ENCODE data around the gene TNS3.
"Not testable (repeated sequence)": the region's sequence is repeated elsewhere in the genome, so short reads cannot be mapped to it uniquely, and the experiment has no call there.

Gene TNS3

GRCh38 chr7:47266799-47267198 is 315.1 kb downstream of the TNS3 start:
- Histone ChIP-seq H3K4me3 (no peak overlapping the region), H3K9me3 (ENCODE audit: low read depth, low read length) (no peaks in the 10 kb centered on the region), H3K36me3 (ENCODE audit: insufficient read depth, low read length) (no peaks in the 10 kb centered on the region), H3K27ac (no peak overlapping the region), H3K9ac (ENCODE audit: insufficient read length) (no peak overlapping the region)
- DNase-seq (ENCODE audit: low read depth, low spot score) = no peak
- TF ChIP-seq FOXP2 (optimal IDR thresholded peaks at IDR 0.05; ENCODE audit: control extremely low read depth, extremely low read length, insufficient read depth) (no peak), POLR2AphosphoS5 (IDR thresholded peaks at IDR 0.05; ENCODE audit: borderline replicate concordance, low read depth, low read length) (no peak), EZH2 (IDR thresholded peaks at IDR 0.05) (no peak)

GRCh38 chr7:47266131-47266706 is 315.7 kb downstream of the TNS3 start:
- no peak for TF ChIP-seq FOXP2 (optimal IDR thresholded peaks at IDR 0.05; ENCODE audit: control extremely low read depth, extremely low read length, insufficient read depth)
- TF ChIP-seq POLR2AphosphoS5 (IDR thresholded peaks at IDR 0.05; ENCODE audit: borderline replicate concordance, low read depth, low read length) = no peak
- TF ChIP-seq EZH2 (IDR thresholded peaks at IDR 0.05) = no peak
- no peaks in the 10 kb centered on the region for H3K9me3 ChIP-seq (ENCODE audit: low read depth, low read length)
- H3K27ac ChIP-seq = no peak overlapping the region
- H3K9ac ChIP-seq (ENCODE audit: insufficient read length) = no peak overlapping the region
- no peaks in the 10 kb centered on the region for H3K36me3 ChIP-seq (ENCODE audit: insufficient read depth, low read length)
- H3K4me3 ChIP-seq = no peak overlapping the region
- no peak for DNase-seq (ENCODE audit: low read depth, low spot score)

- Histone ChIP-seq H3K4me3 (no peak overlapping the region), H3K27ac (no peak overlapping the region), H3K9ac (ENCODE audit: insufficient read length) (no peak overlapping the region), H3K9me3 (ENCODE audit: low read depth, low read length) (no peaks in the 10 kb centered on the region), H3K36me3 (ENCODE audit: insufficient read depth, low read length) (no peaks in the 10 kb centered on the region)
- no peak for DNase-seq (ENCODE audit: low read depth, low spot score)
- TF ChIP-seq POLR2AphosphoS5 (IDR thresholded peaks at IDR 0.05; ENCODE audit: borderline replicate concordance, low read depth, low read length) = no peak
- no peak for TF ChIP-seq FOXP2 (optimal IDR thresholded peaks at IDR 0.05; ENCODE audit: control extremely low read depth, extremely low read length, insufficient read depth)
- TF ChIP-seq EZH2 (IDR thresholded peaks at IDR 0.05) = no peak
These were observed 316.3 kb downstream of the TNS3 start for GRCh38 chr7:47265621-47266020.

- Histone ChIP-seq H3K36me3 (ENCODE audit: insufficient read depth, low read length) (no peaks in the 10 kb centered on the region), H3K9ac (ENCODE audit: insufficient read length) (no peak overlapping the region), H3K27ac (no peak overlapping the region), H3K4me3 (no peak overlapping the region), H3K9me3 (ENCODE audit: low read depth, low read length) (no peaks in the 10 kb centered on the region)
- no peak for DNase-seq (ENCODE audit: low read depth, low spot score)
- TF ChIP-seq POLR2AphosphoS5 (IDR thresholded peaks at IDR 0.05; ENCODE audit: borderline replicate concordance, low read depth, low read length) (no peak), FOXP2 (optimal IDR thresholded peaks at IDR 0.05; ENCODE audit: control extremely low read depth, extremely low read length, insufficient read depth) (no peak), EZH2 (IDR thresholded peaks at IDR 0.05) (no peak)
These were observed 317.8 kb downstream of the TNS3 start for GRCh38 chr7:47264021-47264651.

- H3K36me3 ChIP-seq (ENCODE audit: insufficient read depth, low read length) = no peaks in the 10 kb centered on the region
- H3K9ac ChIP-seq (ENCODE audit: insufficient read length) = no peak overlapping the region
- H3K9me3 ChIP-seq (ENCODE audit: low read depth, low read length) = no peaks in the 10 kb centered on the region
- no peak for DNase-seq (ENCODE audit: low read depth, low spot score)
- TF ChIP-seq FOXP2 (optimal IDR thresholded peaks at IDR 0.05; ENCODE audit: control extremely low read depth, extremely low read length, insufficient read depth) (no peak), POLR2AphosphoS5 (IDR thresholded peaks at IDR 0.05; ENCODE audit: borderline replicate concordance, low read depth, low read length) (no peak), EZH2 (IDR thresholded peaks at IDR 0.05) (no peak)
- H3K27ac ChIP-seq = no peak overlapping the region
- H3K4me3 ChIP-seq = no peak overlapping the region
These were observed 319.0 kb downstream of the TNS3 start for GRCh38 chr7:47262881-47263280.

- H3K27ac ChIP-seq; H3K36me3 ChIP-seq (ENCODE audit: insufficient read depth, low read length); H3K9me3 ChIP-seq (ENCODE audit: low read depth, low read length); H3K9ac ChIP-seq (ENCODE audit: insufficient read length); H3K4me3 ChIP-seq; DNase-seq (ENCODE audit: low read depth, low spot score): not testable (repeated sequence)
These were observed 319.8 kb downstream of the TNS3 start for GRCh38 chr7:47262160-47262559.

- Histone ChIP-seq H3K9me3 (ENCODE audit: low read depth, low read length) (no peaks in the 10 kb centered on the region), H3K9ac (ENCODE audit: insufficient read length) (no peak overlapping the region), H3K4me3 (no peak overlapping the region), H3K27ac (no peak overlapping the region), H3K36me3 (ENCODE audit: insufficient read depth, low read length) (no peaks in the 10 kb centered on the region)
- DNase-seq (ENCODE audit: low read depth, low spot score) = no peak
- TF ChIP-seq FOXP2 (optimal IDR thresholded peaks at IDR 0.05; ENCODE audit: control extremely low read depth, extremely low read length, insufficient read depth) (no peak), POLR2AphosphoS5 (IDR thresholded peaks at IDR 0.05; ENCODE audit: borderline replicate concordance, low read depth, low read length) (no peak), EZH2 (IDR thresholded peaks at IDR 0.05) (no peak)
These were observed 321.6 kb downstream of the TNS3 start for GRCh38 chr7:47260270-47260669.

GRCh38 chr7:47259682-47260081 is 322.2 kb downstream of the TNS3 start:
- no peak overlapping the region for H3K27ac ChIP-seq
- no peaks in the 10 kb centered on the region for H3K36me3 ChIP-seq (ENCODE audit: insufficient read depth, low read length)
- TF ChIP-seq FOXP2 (optimal IDR thresholded peaks at IDR 0.05; ENCODE audit: control extremely low read depth, extremely low read length, insufficient read depth) (no peak), POLR2AphosphoS5 (IDR thresholded peaks at IDR 0.05; ENCODE audit: borderline replicate concordance, low read depth, low read length) (no peak), EZH2 (IDR thresholded peaks at IDR 0.05) (no peak)
- no peak overlapping the region for H3K9ac ChIP-seq (ENCODE audit: insufficient read length)
- no peak for DNase-seq (ENCODE audit: low read depth, low spot score)
- H3K4me3 ChIP-seq = no peak overlapping the region
- no peaks in the 10 kb centered on the region for H3K9me3 ChIP-seq (ENCODE audit: low read depth, low read length)

- TF ChIP-seq FOXP2 (optimal IDR thresholded peaks at IDR 0.05; ENCODE audit: control extremely low read depth, extremely low read length, insufficient read depth) = no peak
- H3K9me3 ChIP-seq (ENCODE audit: low read depth, low read length) = no peaks in the 10 kb centered on the region
- DNase-seq (ENCODE audit: low read depth, low spot score) = no peak
- no peaks in the 10 kb centered on the region for H3K36me3 ChIP-seq (ENCODE audit: insufficient read depth, low read length)
- H3K4me3 ChIP-seq = no peak overlapping the region
- H3K9ac ChIP-seq (ENCODE audit: insufficient read length) = no peak overlapping the region
- no peak overlapping the region for H3K27ac ChIP-seq
These were observed 323.1 kb downstream of the TNS3 start for GRCh38 chr7:47258798-47259197.
